ENCODE data around the gene OSBPL3.

The OSBPL3 gene

DNA sequence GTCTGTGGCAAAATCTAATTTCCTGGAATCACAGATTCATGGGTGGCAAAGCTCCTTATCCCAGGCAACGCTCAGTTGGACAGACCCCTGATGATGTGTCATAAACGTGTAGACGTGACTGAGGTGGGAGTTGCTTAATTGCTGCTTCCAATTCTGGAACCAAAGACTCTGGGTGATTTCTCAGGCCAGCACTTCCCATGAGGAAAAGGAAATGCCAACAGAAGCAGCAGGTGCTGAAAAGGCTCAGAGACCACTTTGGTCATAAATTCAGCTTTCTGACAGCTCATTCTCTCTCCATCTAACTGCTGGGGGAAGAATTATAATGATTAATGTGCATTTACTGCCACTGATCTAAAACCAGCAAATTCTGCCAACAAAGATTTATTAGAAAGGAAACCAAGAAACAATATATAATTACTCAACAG is 88.7 kb downstream of the OSBPL3 start:
- no peak for DNase-seq

DNA sequence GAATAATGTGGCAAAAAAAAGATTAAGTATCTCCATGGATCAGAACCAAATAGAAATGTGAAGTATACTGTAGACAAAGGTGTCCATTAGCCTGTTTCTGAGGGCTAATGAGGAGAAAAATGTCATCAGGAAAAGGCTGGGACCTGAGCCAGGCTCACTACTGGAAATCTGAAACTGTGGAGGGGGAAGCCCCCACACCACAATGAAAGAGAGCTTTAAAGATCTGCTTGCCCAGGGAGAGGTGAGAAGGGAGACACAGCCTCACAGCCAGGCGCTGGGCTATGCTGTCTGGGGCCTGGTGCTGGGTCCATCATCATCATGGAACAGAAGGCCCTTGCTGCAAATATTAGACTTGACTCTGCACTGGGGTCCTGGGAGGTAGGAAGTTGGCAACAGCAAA is 90.4 kb downstream of the OSBPL3 start:
- no peak for DNase-seq

DNA sequence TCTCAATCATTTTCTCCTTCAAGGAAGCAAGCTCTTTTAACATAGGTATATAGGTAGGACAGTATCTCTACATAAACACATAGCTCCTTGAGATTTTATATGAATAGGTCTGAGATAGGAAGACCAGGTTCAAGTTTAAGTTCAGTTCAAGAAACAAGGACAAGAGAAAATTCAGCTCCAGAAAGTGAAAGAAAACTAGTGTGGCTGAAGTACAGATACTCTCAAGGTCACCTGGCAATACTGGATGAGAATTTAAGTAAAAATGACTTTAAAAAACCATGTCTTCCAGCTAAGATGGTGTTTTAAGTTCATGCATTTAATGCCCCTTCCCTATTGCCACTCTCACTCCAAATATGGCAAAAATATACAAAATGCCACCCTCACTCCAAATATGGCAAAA is 91.3 kb downstream of the OSBPL3 start:
- DNase-seq = no peak

DNA sequence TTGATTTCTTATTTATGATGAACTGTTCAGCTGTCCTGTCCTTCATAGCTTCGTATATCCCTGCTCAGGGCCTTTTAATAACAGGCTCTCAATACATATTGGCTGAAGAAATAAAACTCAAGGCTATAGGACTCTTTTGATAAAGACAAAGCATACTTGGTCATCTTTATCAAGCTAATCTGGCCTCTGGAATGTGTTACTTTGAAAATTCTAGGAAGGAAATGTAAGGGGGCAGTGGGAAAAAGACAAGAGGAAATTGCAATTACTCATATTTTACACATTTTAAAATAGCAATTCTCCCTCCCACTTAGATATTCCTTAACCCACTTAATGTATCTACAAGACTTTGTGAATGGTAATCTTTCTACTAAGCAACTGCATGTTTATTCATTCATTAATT is 94.3 kb downstream of the OSBPL3 start:
- no peak for DNase-seq

- no peak for DNase-seq
Measured at GRCh38 chr7:24885305-24885704, 94.7 kb downstream of the OSBPL3 start.

- DNase-seq = no peak
Measured at GRCh38 chr7:24884401-24884800, 95.6 kb downstream of the OSBPL3 start.

DNA sequence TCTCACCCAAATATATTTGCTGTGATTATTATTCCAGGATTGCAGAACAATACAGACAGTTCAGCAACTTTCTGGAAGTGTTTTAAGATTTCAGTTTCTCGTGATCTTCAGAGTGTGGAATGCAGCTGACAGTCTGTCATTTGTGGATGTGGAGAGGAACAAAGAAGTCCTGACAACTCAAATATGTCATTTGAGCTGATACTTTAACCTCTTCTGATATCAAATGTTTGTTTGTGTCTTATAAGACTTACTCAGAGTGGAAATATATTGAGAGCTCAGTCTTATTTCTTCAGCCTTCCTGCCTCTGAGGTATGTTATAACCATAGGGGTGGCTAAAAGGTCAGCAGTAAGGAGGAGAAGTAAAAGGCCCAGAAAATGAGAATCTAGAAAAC is 96.4 kb downstream of the OSBPL3 start:
- no peak for DNase-seq

GRCh38 chr7:24882989-24883621 is 96.9 kb downstream of the OSBPL3 start:
- peak; percentile 55 for DNase-seq

- no peak for DNase-seq
Measured at GRCh38 chr7:24881623-24882022, 98.4 kb downstream of the OSBPL3 start.

DNA sequence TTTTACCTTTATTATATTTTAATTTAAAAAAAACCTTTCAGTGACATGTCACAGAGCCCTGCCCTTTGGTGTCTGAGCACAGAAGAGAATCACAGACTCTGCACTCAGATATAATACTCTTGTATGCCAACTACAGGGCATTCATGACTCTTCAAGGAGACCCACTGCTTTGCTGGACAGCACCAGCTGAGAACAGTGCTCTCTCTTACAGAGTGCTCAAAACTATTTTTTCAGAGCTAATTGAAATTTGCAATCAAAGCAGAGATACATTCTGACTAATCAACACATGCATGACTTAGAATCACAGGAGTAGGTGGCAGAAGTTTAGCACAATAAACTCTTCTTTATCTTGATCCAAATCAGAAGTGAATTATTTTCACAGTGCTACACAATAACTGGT is 99.1 kb downstream of the OSBPL3 start:
- DNase-seq = no peak

DNA sequence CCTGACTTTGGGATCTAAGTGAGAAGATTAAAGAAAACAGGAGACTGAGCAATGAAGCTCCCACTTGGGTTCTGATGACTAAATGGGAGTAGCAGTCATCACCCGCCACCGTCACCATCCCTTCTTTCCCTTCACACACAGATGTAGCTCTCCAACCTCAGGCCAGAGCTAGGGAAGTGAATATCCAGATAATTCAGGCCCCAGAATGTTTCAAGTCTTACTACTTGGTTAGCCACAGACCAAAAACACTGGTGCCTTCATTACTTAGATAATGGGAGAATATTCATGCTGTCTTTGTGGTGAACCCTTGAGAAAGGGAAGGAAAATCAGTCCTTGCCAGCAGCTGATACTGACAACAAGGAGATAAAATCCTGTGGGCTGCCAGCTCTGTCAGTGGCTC is 100.7 kb downstream of the OSBPL3 start:
- DNase-seq = no peak

DNA sequence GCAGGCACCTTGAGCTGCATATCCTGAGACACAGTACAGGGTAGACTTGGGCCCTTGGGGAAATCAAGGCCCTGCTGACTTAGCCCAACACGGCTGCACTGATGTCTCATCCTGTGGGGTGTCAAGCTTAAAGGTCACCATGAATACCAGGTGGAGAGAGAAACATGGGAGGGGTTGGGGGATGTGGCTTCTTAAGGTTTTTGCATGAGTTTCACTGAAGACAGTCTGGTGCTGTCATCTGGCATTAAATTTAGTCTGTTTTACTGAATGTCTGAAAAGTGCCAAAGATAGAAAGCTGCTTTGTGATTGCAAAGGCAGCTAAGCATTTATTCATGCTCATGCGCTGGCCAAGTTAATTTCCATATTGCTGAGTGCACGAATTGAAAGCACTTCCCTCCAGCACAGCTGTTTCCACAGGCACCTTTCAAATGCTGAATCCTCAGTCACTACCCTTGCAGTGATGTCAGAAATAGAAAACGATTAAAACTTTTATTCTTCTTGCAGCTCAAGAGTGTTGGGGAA is 102.1 kb downstream of the OSBPL3 start:
- DNase-seq = peak; percentile 51

- no peak for DNase-seq
Measured at GRCh38 chr7:24874791-24875190, 105.2 kb downstream of the OSBPL3 start.

DNA sequence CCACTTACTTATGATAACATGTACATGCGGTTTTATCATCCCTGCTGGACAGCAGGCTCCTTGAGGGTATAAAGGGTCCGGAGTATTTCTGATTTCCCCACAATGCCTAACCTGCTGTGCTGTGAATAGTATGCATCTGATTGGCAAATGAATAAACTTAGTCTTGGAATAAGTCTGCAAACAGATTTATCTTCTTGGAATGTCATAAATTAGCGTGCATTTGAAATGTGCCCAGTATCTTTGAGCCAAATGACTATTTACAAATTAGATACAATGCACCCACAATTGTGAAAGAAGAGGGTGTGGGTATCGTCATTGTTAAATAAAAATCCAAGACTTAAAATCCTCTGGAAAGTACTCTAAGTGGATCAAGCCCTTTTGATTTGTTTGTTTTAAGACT is 106.0 kb downstream of the OSBPL3 start:
- no peak for DNase-seq

DNA sequence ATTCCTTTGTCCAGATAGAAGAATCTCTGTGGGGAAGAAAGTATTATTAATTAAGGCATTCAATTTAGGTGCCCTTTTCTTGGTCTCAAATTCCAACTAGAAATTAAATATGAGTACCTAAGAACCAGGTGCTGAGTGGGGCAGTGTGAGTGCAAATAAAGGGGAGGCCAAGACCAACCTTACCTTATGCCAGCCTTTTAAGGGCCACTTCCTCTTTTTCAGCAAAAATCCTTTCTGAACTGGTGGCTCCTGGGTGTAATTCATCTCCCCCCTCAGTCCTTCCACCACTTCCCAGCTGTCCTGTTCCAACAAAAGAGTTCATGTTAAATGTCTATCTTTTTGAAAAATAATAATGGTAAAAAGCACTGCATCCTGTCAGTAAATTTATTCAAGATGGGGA is 108.2 kb downstream of the OSBPL3 start:
- DNase-seq = no peak

DNA sequence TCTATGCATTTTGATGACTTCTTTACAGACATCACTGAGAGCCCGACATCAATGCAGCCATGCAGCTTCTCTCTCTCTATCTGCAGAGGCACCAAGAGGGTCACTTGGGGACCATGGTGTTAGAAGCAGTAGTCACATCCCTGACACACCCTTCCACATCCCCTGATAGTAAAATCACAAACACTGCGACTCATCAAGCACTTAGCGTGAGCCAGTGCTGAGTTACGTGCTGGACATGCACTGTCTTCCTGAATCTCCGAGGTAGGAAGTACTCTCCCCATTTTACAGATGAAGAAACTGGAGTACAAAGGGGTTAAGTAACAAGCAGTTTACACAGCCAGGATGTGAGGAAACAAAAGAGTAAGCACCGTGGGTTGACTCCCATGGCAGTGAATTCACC is 109.2 kb downstream of the OSBPL3 start:
- no peak for DNase-seq

GRCh38 chr7:24869572-24869971 is 110.4 kb downstream of the OSBPL3 start:
- no peak for DNase-seq

GRCh38 chr7:24868741-24869140 is 111.2 kb downstream of the OSBPL3 start:
- DNase-seq = no peak

GRCh38 chr7:24866004-24866615 is 113.9 kb downstream of the OSBPL3 start:
- peak; percentile 66 for DNase-seq

- DNase-seq = no peak
Measured at GRCh38 chr7:24864214-24864817, 115.7 kb downstream of the OSBPL3 start.

- DNase-seq = no peak
Measured at GRCh38 chr7:24863626-24864025, 116.4 kb downstream of the OSBPL3 start.

- no peak for DNase-seq
Measured at GRCh38 chr7:24862461-24862860, 117.5 kb downstream of the OSBPL3 start.

DNA sequence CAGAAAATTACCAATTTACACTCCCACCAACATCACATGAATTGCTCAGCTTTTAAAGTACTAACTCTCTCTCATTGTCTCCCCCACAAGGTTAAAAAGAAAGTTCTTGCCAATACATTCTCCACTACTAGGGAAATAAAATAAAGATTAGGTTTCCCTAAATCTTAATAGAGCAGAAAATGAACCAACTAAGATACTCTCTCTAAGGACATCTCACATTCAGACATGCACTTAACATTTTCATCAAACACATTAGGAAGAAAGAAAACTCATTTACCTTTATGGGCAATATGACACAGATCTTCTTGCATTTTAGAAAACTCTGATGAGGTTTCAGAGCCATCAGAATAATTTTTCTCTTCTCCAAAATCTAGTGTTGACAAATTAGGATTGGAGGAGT is 118.6 kb downstream of the OSBPL3 start:
- no peak for DNase-seq

DNA sequence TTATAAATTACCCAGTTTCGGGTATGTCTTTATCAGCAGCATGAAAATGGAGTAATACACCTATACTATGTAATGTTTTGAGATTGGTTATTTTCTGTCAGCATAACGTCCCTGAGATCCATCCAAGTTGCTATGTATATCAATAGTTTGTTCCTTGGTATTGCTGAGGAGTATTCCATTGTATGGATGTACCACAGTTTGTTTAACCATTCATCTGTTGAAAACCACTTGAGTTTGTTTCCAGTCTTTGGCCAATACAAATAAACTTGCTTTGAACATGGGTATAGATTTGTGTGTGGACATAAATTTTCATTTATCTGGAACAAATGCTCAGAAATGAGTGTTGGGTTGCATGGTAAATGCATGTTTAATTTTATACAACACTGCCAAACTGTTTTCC is 119.4 kb downstream of the OSBPL3 start:
- no peak for DNase-seq

All from stimulated activated CD4-positive, alpha-beta T cell treated with anti-CD3 and anti-CD28 coated beads, Interleukin-4, amount 100 ng/mL, for 24 hours (primary cell).